Vagina (tissue), 2 donors: ENCODE data around the gene COMMD10. TPM values are rescaled to one million over a fixed set of nuclear protein-coding genes. Genes with fewer than 3 reads are reported as not detected.

Experiments used
- DNase-seq, 2 donors: peaks; one replicate each; pipeline ENCODE4 v3.0.0-alpha.2; 2017; ENCODE audit errors: extremely low spot score in 2 of 2
- H3K27ac ChIP-seq: fragments of 200-600 bp; sonication (generic); one replicate; pipeline ENCODE4 v1.5.1; 2019
- H3K27me3 ChIP-seq: fragments of 200-600 bp; sonication (generic); one replicate; pipeline ENCODE4 v1.5.1; 2019
- H3K36me3 ChIP-seq, 2 donors: fragments of 200-600 bp; sonication (generic); one replicate each; pipeline ENCODE4 v1.5.1; 2017 to 2019
- H3K4me1 ChIP-seq: fragments of 200-600 bp; sonication (generic); one replicate; pipeline ENCODE4 v1.5.1; 2019
- H3K4me3 ChIP-seq, 2 donors: fragments of 200-600 bp; sonication (generic); 1 replicate in 1 of 2; 2 replicates in 1 of 2; pipeline ENCODE4 v1.5.1; 2016 to 2019
- H3K9me3 ChIP-seq: fragments of 200-600 bp; sonication (generic); one replicate; pipeline ENCODE4 v1.5.1; 2019
- CTCF ChIP-seq, 3 experiments: fragments of 450-650 bp in 2 of 3; fragments of 200-600 bp in 1 of 3; sonication (generic) in 1 of 3; IDR thresholded peaks; one replicate each; pipeline ENCODE4 v1.5.1; 2017 to 2019; ENCODE audit warnings: antibody characterized with exemption in 3 of 3, mild to moderate bottlenecking in 2 of 3, moderate library complexity in 2 of 3
- POLR2A ChIP-seq, 2 donors: fragments of 450-650 bp; IDR thresholded peaks; one replicate each; pipeline ENCODE4 v1.6.1; 2017; ENCODE audit warnings: antibody characterized with exemption in 2 of 2, mild to moderate bottlenecking in 2 of 2, moderate library complexity in 2 of 2
- POLR2AphosphoS5 ChIP-seq, 2 donors: sonication (generic); formaldehyde crosslinking; IDR thresholded peaks; one replicate each; pipeline ENCODE4 v1.9.0; 2017; ENCODE audit warnings: antibody characterized with exemption in 2 of 2, mild to moderate bottlenecking in 2 of 2, low read depth in 1 of 2; ENCODE audit not compliant: insufficient read depth in 1 of 2
- intact Hi-C: fragments of 100-400 bp; cut with DNase I; formaldehyde crosslinking; loops from one replicate; pipeline ENCODE4 v1.15.1; 2023
- total RNA-seq: library from RNA; depleted of rRNA; stranded (reverse); fragments of >200 nt; gene quantifications from one replicate; pipeline ENCODE4 v1.2.3, GENCODE V29; 2016

The COMMD10 gene
- total RNA-seq, 1 donor from 2014 or later = 22.6 TPM

DNA sequence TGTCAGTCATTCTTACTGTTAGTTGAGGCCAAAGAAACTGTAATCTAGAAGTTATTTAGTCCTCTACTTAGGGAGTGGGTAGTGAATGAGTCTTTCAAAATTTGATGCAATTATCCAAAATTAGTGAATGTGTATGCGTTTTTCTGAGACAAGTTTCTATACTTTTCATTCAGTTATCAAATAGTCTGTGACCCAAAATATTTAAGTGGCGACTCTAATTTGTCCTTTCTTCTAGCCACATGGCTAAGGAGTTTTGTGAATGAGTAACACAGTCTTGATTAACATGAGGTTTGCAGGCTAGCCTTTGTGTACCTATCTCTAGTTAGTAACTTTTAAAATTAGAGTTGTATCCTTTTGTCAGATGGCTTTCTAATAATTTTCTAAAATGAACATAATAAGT lies 45.6 kb downstream of the COMMD10 start:
- Histone ChIP-seq H3K27me3 (no peaks in the 10 kb centered on the region), H3K4me1 (no peaks in the 10 kb centered on the region), H3K4me3 (no peak overlapping the region), H3K9me3 (no peaks in the 10 kb centered on the region), H3K36me3 (no peaks in the 10 kb centered on the region), H3K27ac (no peak overlapping the region)
- TF ChIP-seq CTCF (IDR thresholded peaks at IDR 0.05) = no peak
- no peak for TF ChIP-seq POLR2A (IDR thresholded peaks at IDR 0.05)
- TF ChIP-seq POLR2AphosphoS5 (IDR thresholded peaks at IDR 0.05; ENCODE audit: insufficient read depth in 1 of 2, low read depth in 1 of 2) = no peak
- intact Hi-C loops = no loop called here
- DNase-seq = no peak

GRCh38 chr5:116130976-116131375 lies 46.2 kb downstream of the COMMD10 start:
- Histone ChIP-seq H3K9me3 (no peaks in the 10 kb centered on the region), H3K27ac (no peak overlapping the region), H3K36me3 (no peaks in the 10 kb centered on the region), H3K4me1 (no peaks in the 10 kb centered on the region), H3K27me3 (no peaks in the 10 kb centered on the region), H3K4me3 (no peak overlapping the region)
- DNase-seq = no peak
- intact Hi-C loops = no loop called here
- TF ChIP-seq POLR2A (IDR thresholded peaks at IDR 0.05) = no peak
- TF ChIP-seq CTCF (IDR thresholded peaks at IDR 0.05) = no peak
- no peak for TF ChIP-seq POLR2AphosphoS5 (IDR thresholded peaks at IDR 0.05; ENCODE audit: insufficient read depth in 1 of 2, low read depth in 1 of 2)

DNA sequence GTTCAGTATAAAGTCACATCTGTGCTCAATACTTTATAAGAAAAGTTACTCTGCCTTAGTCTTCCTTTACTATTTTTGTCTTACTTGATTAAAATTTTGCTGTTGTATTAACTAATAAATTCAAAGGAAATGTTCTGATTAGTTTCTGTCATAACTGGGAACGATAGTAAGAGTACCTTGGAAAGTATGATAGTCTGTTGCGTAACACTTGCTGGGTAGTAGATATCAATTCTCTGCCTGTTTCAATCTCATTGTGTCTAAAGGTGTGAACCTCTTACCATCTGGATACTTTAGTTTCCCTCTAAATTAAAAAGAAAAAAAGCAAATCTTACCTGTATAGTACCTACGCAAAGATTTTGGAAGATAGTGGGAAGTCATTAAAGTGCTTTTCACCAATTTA lies 48.5 kb downstream of the COMMD10 start:
- Histone ChIP-seq H3K27ac (no peak overlapping the region), H3K4me3 (no peak overlapping the region), H3K9me3 (no peaks in the 10 kb centered on the region), H3K36me3 (no peaks in the 10 kb centered on the region), H3K27me3 (no peaks in the 10 kb centered on the region), H3K4me1 (no peaks in the 10 kb centered on the region)
- intact Hi-C loops = no loop called here
- no peak for TF ChIP-seq POLR2A (IDR thresholded peaks at IDR 0.05)
- no peak for TF ChIP-seq POLR2AphosphoS5 (IDR thresholded peaks at IDR 0.05; ENCODE audit: insufficient read depth in 1 of 2, low read depth in 1 of 2)
- no peak for TF ChIP-seq CTCF (IDR thresholded peaks at IDR 0.05)
- DNase-seq = no peak

DNA sequence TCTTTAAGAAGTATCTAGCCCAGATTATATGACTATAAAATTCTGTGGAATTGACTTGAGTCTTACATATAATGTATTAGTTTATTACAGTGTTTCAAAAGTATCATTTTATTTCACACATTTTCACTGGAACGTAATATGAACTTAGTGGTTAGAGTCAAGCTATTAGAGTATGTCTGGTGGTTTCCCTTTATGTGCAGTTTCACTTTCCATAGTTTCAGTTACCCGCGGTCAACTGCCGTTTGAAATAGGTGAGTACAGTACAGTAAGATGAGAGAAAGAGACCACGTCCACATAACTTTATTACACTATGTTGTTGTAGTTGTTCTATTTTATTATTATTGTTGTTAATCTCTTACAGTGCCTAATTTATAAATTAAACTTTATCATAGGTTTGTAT lies 50.5 kb downstream of the COMMD10 start:
- intact Hi-C loops = no loop called here
- Histone ChIP-seq H3K4me3 (no peak overlapping the region), H3K4me1 (no peaks in the 10 kb centered on the region), H3K36me3 (no peaks in the 10 kb centered on the region), H3K9me3 (no peaks in the 10 kb centered on the region), H3K27ac (no peak overlapping the region), H3K27me3 (no peaks in the 10 kb centered on the region)
- no peak for TF ChIP-seq POLR2AphosphoS5 (IDR thresholded peaks at IDR 0.05; ENCODE audit: insufficient read depth in 1 of 2, low read depth in 1 of 2)
- TF ChIP-seq POLR2A (IDR thresholded peaks at IDR 0.05) = no peak
- TF ChIP-seq CTCF (IDR thresholded peaks at IDR 0.05) = no peak
- no peak for DNase-seq

- H3K27me3 ChIP-seq = no peaks in the 10 kb centered on the region
- no peak for DNase-seq
- no peak overlapping the region for H3K27ac ChIP-seq
- no peak overlapping the region for H3K4me3 ChIP-seq
- intact Hi-C loops = no loop called here
- H3K9me3 ChIP-seq = no peaks in the 10 kb centered on the region
- TF ChIP-seq CTCF (IDR thresholded peaks at IDR 0.05) (peak; percentile 24 to 77 (median 53)), POLR2AphosphoS5 (IDR thresholded peaks at IDR 0.05; ENCODE audit: insufficient read depth in 1 of 2, low read depth in 1 of 2) (peak in 1 of 2 donors; percentile 33), POLR2A (IDR thresholded peaks at IDR 0.05) (no peak)
- H3K36me3 ChIP-seq = no peaks in the 10 kb centered on the region
- no peaks in the 10 kb centered on the region for H3K4me1 ChIP-seq
Observed at GRCh38 chr5:116137544-116138378, 52.9 kb downstream of the COMMD10 start.
